CD4-positive, alpha-beta T cell treated with Interleukin-4 for 4 hours (primary cell): Measurements from ENCODE around the gene GUCA1A.
"Not testable (repeated sequence)": the region's sequence is repeated elsewhere in the genome, so short reads cannot be mapped to it uniquely, and the experiment has no call there.

Source experiments
- DNase-seq: peaks from one replicate; pipeline ENCODE4 v3.0.0-alpha.2; 2020

The GUCA1A gene

DNA sequence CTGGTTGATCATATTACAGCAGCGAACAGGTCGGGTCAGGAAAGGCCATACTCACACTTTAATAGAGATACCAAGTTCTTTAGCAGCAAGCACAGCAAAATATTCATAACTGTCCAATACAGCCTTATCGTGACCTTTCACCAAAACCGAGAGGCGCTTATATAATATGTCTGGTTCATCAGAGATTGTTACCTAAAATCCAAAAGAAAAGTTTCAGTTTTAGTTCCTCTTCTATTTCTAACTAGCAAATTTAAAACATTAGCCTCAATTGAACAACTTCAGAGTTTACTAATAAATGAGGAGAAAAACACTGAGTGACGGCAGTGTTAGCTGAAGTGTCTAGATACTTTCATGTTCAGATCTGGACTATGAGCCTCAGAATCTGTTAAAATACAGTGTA lies 38.6 kb downstream of the GUCA1A start:
- DNase-seq: no peak

DNA sequence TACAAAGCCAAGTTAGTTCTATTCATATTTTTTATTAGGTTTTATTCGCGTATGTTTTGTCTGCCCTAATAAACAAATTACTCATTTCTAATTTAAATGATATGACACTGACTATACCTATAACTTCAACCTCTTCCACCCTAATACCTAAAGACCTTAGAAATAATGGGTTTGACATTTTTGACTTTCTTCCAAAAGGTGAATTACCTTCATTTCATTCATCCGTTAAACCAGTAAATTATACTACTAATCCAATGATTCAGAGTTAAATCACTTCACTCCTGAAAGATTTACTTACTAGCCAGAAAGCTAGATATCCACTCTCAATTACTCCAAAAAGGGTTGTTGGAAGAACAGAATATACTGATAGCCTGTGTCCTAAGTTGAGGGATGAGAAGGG lies 39.3 kb downstream of the GUCA1A start:
- no peak for DNase-seq

DNA sequence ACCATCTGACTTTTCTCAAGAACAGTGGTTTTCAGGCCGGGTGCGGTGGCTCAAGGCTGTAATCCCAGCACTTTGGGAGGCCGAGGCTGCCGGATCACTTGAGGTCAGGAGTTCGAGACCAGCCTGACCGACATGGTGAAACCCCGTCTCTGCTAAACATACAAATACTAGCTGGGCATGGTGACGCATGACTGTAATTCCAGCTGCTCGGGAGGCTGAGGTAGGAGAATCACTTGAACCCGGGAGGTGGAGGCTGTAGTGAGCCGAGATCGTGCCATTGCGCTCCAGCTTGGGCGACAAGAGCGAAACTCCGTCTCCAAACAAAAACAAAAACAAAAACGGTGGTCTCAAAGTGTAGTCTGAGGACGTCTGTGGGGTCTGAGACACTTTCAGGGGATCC lies 43.3 kb downstream of the GUCA1A start:
- DNase-seq: not testable (repeated sequence)

DNA sequence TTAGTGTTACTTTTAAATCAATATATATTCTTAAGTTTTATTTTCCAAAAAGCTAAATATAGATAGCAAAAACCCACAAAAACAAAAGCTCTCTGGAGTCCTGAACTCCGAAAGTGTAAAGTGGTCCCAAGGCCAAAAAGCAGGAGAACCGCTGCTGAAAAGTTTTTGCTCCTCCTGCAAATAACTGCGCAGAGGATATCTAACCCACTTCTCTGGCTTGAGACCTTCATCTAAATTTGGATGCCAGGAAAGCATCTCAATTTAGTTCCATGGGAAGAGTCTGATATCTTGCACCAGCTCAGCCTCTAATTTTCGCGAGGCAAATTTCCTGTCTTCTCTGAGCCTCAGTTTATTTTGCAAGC lies 44.0 kb downstream of the GUCA1A start:
- DNase-seq: no peak

DNA sequence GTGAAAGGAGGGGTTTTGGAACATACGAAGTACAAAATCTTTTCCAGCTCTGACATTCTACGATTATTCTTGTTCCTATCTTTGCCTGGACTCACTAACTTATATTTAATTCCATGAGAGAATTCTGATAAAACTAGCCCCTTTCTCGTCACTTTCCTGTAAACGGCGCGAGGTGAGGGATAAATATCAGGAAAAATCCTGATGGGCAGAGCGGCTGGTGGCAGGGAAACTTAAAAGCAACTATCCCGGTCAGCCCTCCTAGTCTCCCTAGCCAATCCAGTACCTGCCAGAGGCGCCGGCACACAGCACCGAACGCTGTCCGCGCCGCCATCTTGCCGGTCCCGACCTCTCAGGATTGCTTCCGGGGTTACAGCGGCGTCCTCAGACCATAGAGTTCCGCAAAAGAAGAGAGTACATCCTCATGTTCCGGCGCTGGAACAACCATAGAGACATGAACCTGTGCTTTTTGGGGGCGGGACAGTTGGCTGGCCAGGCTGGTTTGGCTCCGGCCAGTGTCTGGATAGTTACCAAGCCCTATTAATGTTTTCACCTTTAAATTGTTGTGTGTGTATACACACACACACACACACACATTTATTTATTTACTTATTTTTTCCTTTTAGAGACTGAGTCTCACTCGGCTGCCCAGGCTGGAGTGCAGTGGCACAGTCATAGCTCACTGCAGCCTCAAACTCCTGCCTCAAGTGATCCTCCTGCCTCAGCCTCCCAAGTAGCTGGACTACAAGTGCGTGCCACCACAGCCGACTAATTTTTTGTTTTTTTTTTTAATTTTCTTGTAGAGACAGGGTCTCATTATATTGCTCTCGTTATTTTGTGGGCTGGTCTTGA lies 44.6 kb downstream of the GUCA1A start, which contains the start of gene MRPS10:
Gene MRPS10 (minus strand): TSS at position 343 of the 849 bp plus-strand sequence. CDS start 12 bp downstream, at position 331.
- DNase-seq: peak; percentile 94

DNA sequence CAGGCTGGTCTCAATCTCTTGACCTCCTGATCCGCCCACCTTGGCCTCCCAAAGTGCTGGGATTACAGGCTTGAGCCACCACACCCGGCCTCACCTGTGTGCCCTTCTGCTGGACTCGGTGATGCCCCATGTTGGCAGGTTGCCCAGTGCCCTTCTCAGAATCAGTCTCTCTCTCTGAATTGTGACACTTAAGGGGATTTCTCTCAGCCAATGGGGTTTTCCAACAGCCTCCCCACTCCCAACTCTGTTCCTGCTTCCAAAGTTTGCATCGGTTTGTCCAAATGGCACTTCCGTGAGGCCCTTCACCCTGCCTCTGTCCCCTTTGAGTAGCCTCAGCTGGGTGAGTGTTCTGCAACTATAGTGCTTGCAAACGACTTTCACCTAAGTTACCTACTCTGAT lies 47.6 kb downstream of the GUCA1A start:
- DNase-seq: no peak

DNA sequence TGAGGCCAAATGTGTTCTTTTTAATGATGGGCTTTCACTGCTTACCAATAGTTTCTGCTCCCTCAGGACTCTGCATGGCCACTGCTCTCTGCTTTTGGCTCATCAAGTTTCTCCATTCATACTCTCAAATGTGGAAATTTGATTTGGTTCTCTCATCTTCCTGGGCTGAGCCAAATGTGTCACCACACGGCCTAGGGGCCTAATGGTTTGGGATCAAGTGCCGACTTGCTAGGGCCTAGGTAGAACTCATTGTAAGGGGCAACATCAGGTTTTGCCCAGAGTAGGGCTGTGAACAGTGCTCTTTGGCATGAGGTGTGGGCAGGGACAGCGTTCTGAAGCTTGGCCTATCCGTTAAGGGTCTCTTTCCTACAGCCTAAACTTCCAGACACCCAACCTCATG lies 48.4 kb downstream of the GUCA1A start:
- no peak for DNase-seq

DNA sequence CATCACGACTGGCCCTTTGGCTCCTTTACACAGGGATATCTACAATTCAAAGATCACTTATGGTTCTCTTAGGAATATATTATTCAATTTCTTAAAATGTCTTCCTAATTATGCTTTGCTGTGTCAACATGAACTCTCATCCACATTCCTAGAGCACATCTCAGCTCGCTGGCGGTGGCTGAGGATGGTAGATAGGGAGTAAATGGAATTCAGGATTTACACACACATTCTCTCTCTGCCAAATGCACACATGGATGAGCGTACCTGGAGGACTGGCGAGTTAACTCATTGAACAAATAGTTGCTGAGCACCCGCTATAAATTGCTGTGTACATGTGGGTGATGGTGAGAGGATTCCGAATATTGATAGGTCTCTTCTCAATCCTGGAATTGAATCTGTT lies 49.3 kb downstream of the GUCA1A start:
- no peak for DNase-seq

DNA sequence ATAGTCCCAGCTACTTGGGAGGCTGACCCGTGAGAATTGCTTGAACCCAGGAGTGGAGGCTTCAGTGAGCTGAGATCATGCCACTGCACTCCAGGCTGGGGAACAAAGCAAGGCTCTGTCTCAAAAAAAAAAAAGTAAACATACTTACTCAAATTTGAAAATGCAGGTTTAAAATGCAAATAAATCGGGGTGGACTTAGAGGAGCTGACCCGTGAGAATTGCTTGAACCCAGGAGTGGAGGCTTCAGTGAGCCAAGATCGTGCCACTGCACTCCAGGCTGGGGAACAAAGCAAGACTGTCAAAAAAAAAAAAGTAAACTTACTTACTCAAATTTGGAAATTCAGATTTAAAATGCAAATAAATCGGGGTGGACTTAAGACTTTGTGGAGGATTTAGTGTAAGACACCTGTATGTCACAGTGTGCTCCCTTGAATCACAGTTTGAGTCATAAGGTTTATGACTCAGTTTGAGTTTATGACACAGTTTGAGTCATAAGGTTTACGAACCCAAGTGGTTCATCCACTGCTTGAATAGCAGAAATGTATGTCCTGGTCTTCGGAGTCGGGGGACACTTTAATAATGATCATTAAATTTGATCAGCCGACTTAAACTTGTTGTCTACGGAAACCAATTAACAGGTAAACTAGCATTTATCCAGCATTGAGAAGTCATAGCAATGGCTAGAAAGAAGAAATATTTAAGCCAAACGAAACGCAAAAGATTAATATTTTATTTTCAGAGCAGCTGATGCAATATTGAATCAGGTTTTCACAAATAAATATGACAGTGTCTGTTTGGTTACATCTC lies 51.3 kb downstream of the GUCA1A start:
- DNase-seq: peak; percentile 47

DNA sequence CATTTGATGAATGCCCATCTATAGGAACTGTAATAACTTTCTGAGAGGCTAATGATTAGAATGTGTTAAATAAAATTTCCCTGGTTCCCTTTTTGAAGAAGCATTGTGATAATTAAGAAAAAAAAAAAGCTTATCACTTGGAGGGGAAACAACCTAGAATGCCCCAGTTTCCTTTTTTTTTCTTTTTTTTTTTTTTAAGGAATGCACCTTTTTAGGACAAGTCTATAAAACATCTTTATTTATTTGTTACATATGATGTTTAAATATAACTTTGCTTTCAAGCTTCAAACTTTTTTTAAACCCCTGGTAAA lies 51.8 kb downstream of the GUCA1A start:
- DNase-seq: no peak

DNA sequence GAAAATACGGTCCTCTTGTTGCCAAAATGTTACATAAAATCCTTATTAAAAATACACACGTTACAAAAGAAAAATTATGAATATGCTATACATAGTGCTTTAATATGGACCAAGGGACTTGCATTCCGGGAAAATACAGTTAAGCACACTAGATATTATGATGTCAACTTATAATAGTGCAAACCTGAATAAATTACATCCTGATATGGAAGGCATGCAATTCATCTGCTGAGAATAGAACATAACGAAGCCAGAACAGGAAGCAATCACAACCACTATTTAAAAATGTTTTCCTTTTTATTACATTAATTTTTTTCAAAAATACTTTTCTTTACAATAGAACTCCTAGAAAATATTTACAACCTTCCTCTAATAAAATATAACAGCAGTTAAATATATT lies 52.3 kb downstream of the GUCA1A start:
- no peak for DNase-seq

DNA sequence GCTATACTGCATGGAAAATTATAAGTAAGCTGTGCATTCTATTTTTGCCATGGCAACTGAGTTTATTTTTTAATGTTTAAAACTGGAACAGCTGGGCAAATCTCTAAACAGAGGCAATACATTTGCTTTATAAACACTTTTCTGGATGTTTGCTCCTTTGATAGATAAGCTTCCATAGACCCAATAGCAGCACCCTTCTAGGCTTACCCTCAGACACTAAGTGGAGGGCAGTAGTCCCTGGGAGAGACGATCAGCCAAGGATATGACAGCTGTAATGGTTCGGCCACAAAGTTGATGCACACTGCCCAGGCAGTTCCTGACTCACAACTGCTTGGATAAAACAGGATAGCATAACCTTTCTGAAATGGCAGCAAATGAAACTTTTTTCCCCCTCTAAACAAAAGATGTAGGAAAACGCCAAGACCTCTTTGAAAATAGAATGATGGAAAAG lies 53.0 kb downstream of the GUCA1A start:
- no peak for DNase-seq

DNA sequence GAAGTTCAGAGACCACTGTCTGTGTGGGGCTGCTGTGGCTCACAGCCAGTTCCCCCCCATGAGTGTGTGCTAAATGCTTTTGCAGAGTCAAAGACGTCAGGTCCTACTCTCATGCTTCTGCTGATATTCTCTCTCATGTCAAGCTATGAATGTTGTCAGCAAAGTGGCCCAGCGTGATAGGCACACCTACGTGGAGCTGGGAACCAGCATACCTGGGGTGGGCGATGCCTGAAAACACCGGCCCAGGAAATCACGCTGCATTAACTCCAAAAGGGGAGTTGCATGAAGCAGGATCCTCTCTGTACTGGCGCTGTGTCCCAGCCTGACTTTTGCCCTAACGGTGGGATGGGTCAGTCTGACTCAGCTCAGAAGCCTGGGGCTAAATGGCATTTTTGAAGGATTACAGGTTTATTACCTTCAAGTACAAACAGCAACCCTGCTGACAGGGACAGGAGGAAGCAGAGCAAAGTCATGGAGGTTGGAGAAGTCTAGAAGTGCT lies 53.5 kb downstream of the GUCA1A start:
- DNase-seq: no peak

DNA sequence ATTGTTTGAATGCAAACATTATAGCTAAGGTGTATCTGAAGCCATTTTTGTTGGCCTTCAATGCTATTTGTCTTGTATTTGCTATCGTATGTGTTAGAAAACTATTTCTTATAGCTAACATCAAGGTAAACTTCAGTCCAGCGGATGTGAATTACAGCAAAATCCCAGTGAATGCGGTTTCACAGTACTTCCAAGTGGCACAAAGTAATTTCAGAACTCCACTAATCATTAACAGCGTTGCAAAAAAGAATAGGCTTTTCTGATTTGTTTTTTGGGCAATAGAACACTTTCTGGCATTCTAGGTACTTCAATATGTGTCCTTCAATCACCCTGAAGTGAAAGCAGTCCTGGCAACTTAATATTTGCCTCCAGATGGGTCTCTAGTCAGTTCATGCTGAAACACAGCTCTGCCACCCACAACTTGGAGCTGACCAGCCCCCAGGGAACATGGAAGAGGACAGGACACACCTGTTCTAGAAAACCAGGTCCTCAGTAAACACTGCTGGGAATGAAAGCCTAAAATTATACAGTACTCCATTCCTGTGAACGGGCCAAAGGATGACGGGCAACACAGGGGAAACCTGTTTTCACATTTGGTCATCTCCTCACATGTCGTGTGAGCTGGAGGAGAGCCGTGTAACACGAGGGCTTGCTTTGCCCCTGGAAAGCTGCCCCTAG lies 54.1 kb downstream of the GUCA1A start:
- no peak for DNase-seq

DNA sequence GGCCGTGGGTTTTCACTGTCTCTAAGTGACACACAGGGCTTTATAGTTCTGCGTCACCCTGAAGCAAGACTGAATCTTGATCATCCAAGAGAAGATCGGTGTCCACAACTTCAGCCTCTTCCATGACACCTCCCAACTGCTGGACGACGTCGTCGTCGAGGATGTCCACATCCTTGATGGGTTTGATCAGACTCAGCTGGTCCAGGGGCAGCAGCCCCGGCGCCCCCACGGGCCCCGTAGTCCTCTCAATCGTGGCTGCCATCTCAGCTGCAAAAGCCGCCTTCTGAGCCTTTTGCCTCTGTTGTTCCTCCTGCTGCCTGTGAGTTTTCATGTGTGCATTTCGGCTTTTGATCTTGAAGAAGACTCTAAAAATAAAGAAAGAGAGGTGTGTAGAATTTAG lies 55.1 kb downstream of the GUCA1A start:
- DNase-seq: no peak
